Measurements from ENCODE around the gene MINDY4B. TPM values are rescaled to one million over a fixed set of nuclear protein-coding genes. Genes with fewer than 3 reads are reported as not detected.

MINDY4B gene
- total and polyA plus RNA-seq, 7 donors = not detected

- Histone ChIP-seq H3K4me1 (no peaks in the 10 kb centered on the region), H3K4me3 (no peak overlapping the region), H3K27ac (no peak overlapping the region), H3K36me3 (ENCODE audit: insufficient read depth in 1 of 2, low read depth in 1 of 2) (no peaks in the 10 kb centered on the region), H3K27me3 (ENCODE audit: insufficient read depth in 3 of 3, low read length in 2 of 3) (peaks cover 0 to 13% (median 1%) of the 10 kb centered on the region in 3 donors), H3K9me3 (no peaks in the 10 kb centered on the region)
- DNase-seq (no peak), ATAC-seq (no peak)
- 74 to 84% (median 79%) methylated on average over 7 of the region's 7 CpGs for WGBS, 3 donors
- no peak for TF ChIP-seq CTCF (IDR thresholded peaks at IDR 0.05)
- intact Hi-C loops (cut with DNase I) = no loop called here
These were observed 74.5 kb downstream of the MINDY4B start for GRCh38 chr3:150830745-150831144.

DNA sequence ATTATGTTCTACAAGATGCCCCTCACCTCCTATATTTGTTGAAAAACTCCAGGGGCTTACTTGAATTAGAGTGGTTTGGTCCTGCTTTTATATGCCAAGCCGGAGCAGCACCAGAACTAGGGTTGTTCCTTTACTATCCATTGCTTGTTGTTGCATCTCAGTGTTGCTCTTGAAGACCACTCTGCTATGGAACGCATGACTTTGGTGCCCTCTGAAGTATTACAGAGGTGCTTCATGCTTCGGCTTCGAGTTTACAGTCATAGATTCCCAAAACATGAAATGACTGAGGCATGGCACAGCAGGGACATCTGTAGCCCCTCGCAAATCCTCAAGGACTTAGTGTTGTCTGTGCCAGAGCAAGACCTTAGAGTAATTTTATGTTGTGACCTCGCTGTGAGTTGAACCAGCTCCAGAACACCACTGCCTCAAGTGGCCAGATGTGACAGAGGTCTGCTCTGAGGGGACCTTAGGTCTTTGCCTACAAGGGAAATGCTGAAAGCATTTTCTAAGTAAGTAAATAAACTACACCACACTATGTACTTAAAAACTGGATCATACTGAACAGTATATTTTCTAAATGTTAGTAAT is 75.1 kb downstream of the MINDY4B start:
- no peaks in the 10 kb centered on the region for H3K36me3 ChIP-seq (ENCODE audit: insufficient read depth in 1 of 2, low read depth in 1 of 2)
- H3K9me3 ChIP-seq = no peaks in the 10 kb centered on the region
- H3K27me3 ChIP-seq (ENCODE audit: insufficient read depth in 3 of 3, low read length in 2 of 3) = peaks cover 0 to 13% (median 1%) of the 10 kb centered on the region in 3 donors
- TF ChIP-seq CTCF (IDR thresholded peaks at IDR 0.05) = no peak
- WGBS, 3 donors = 75 to 76% (median 76%) methylated on average over 6 of the region's 6 CpGs
- H3K4me1 ChIP-seq = no peaks in the 10 kb centered on the region
- ATAC-seq (no peak), DNase-seq (no peak)
- H3K27ac ChIP-seq = no peak overlapping the region
- no peak overlapping the region for H3K4me3 ChIP-seq
- intact Hi-C loops (cut with DNase I) = no loop called here

DNA sequence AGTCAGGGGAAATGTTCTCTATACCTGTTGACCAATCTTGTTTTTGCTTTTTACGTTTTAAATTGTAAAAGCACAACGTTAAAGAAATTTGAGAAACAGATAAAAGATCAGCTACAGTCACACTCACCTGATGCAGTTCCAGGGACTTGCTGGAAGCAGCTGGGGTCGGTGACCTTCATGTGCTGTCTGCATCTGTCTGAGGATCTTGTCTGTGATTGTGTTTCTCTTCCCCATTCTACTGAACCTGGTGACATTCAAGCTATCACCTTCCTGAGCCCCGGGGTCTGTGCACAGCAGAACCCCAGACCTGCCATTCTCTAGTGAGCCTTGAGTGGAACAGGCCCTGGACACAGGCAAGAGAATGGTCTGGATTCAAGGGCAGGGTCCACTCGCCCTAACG is 75.8 kb downstream of the MINDY4B start:
- no peak for TF ChIP-seq CTCF (IDR thresholded peaks at IDR 0.05)
- Histone ChIP-seq H3K27ac (no peak overlapping the region), H3K36me3 (ENCODE audit: insufficient read depth in 1 of 2, low read depth in 1 of 2) (no peaks in the 10 kb centered on the region), H3K9me3 (no peaks in the 10 kb centered on the region), H3K4me1 (no peaks in the 10 kb centered on the region), H3K27me3 (ENCODE audit: insufficient read depth in 3 of 3, low read length in 2 of 3) (peaks cover 0 to 13% (median 1%) of the 10 kb centered on the region in 3 donors), H3K4me3 (no peak overlapping the region)
- intact Hi-C loops (cut with DNase I) = no loop called here
- WGBS, 3 donors = 78 to 82% (median 82%) methylated on average over 6 of the region's 6 CpGs
- no peak for DNase-seq
- no peak for ATAC-seq

DNA sequence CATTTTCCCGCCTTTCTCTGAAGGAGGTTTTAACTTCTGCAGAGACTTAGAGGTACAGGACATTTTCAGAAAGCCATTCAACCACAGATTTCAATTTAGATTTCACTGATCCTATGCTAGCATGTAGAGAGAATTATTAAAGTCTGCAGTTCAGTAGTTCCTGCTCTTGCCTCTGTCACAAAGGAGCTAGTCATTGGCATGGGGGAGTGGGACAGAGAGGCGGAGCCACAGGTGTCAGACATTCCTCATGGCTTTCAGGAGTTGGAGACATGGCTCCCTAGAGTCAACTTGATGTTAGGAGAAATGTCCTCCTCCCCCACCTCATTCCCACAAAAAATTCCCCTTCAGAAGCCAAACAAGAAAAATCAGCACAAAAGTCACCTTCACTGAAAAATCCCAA is 76.2 kb downstream of the MINDY4B start:
- Histone ChIP-seq H3K27ac (no peak overlapping the region), H3K36me3 (ENCODE audit: insufficient read depth in 1 of 2, low read depth in 1 of 2) (no peaks in the 10 kb centered on the region), H3K9me3 (no peaks in the 10 kb centered on the region), H3K4me3 (no peak overlapping the region), H3K27me3 (ENCODE audit: insufficient read depth in 3 of 3, low read length in 2 of 3) (peaks cover 0 to 13% (median 1%) of the 10 kb centered on the region in 3 donors), H3K4me1 (no peaks in the 10 kb centered on the region)
- DNase-seq = no peak
- WGBS, 3 donors = 78 to 98% (median 96%) methylated on average over 2 of the region's 2 CpGs
- no peak for TF ChIP-seq CTCF (IDR thresholded peaks at IDR 0.05)
- no peak for ATAC-seq
- intact Hi-C loops (cut with DNase I) = no loop called here

GRCh38 chr3:150828261-150828660 is 77.0 kb downstream of the MINDY4B start:
- no peak overlapping the region for H3K4me3 ChIP-seq
- no peak overlapping the region for H3K27ac ChIP-seq
- ATAC-seq (no peak), DNase-seq (no peak)
- no peaks in the 10 kb centered on the region for H3K9me3 ChIP-seq
- WGBS, 3 donors = 85 to 95% (median 85%) methylated on average over 1 of the region's 1 CpG
- H3K4me1 ChIP-seq = no peaks in the 10 kb centered on the region
- no peaks in the 10 kb centered on the region for H3K36me3 ChIP-seq (ENCODE audit: insufficient read depth in 1 of 2, low read depth in 1 of 2)
- peaks cover 0 to 13% (median 1%) of the 10 kb centered on the region in 3 donors for H3K27me3 ChIP-seq (ENCODE audit: insufficient read depth in 3 of 3, low read length in 2 of 3)
- intact Hi-C loops (cut with DNase I) = no loop called here
- TF ChIP-seq CTCF (IDR thresholded peaks at IDR 0.05) = no peak
